OCI-LY3 (cell line): ENCODE data around the gene SH3PXD2B.

ENCODE experiments used
- EZH2phosphoT487 ChIP-seq: fragments of 200-600 bp; shearing (Covaris generic); IDR thresholded peaks from 2 replicates; pipeline ENCODE4 v1.6.1; 2018; ENCODE audit warnings: antibody characterized with exemption, mixed run types, low read depth
- TF ChIP-seq, protein P1 (sequence below): fragments of 200-600, 300-600 bp; sonication (generic); IDR thresholded peaks from 2 replicates; pipeline ENCODE4 v1.5.1; 2014; ENCODE audit warnings: antibody characterized with exemption, low read length, low read depth

GRCh38 chr5:172322028-172322965 lies 132.0 kb downstream of the SH3PXD2B start:
- TF ChIP-seq, protein P1, sequence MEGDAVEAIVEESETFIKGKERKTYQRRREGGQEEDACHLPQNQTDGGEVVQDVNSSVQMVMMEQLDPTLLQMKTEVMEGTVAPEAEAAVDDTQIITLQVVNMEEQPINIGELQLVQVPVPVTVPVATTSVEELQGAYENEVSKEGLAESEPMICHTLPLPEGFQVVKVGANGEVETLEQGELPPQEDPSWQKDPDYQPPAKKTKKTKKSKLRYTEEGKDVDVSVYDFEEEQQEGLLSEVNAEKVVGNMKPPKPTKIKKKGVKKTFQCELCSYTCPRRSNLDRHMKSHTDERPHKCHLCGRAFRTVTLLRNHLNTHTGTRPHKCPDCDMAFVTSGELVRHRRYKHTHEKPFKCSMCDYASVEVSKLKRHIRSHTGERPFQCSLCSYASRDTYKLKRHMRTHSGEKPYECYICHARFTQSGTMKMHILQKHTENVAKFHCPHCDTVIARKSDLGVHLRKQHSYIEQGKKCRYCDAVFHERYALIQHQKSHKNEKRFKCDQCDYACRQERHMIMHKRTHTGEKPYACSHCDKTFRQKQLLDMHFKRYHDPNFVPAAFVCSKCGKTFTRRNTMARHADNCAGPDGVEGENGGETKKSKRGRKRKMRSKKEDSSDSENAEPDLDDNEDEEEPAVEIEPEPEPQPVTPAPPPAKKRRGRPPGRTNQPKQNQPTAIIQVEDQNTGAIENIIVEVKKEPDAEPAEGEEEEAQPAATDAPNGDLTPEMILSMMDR = no peak
- no peak for TF ChIP-seq EZH2phosphoT487
